Esophagus squamous epithelium (tissue), 5 donors: ENCODE data around the gene DENND1A. TPM values are rescaled to one million over a fixed set of nuclear protein-coding genes. Genes with fewer than 3 reads are reported as not detected.

ENCODE experiments used
- DNase-seq: peaks from one replicate; lab custom pipeline; 2025; lab: John Stamatoyannopoulos, UW
- H3K27ac ChIP-seq, 4 donors: fragments of 200-600 bp; sonication (generic); one replicate each; pipeline ENCODE4 v1.5.1; 2016 to 2019; ENCODE audit warnings: mild to moderate bottlenecking in 1 of 4
- H3K27me3 ChIP-seq, 4 donors: fragments of 200-600 bp; sonication (generic); 1 replicate in 3 of 4; 2 replicates in 1 of 4; pipeline versions ENCODE4 v1.5.1 to v1.6.0; 2017 to 2021; ENCODE audit warnings: antibody characterized with exemption in 1 of 4
- H3K36me3 ChIP-seq, 3 donors: fragments of 200-600 bp; sonication (generic); one replicate each; pipeline ENCODE4 v1.5.1; 2016 to 2019
- H3K4me1 ChIP-seq, 3 donors: fragments of 200-600 bp; sonication (generic); one replicate each; pipeline ENCODE4 v1.5.1; 2017 to 2019
- H3K4me3 ChIP-seq, 4 donors: fragments of 200-600 bp; sonication (generic); 1 replicate in 3 of 4; 2 replicates in 1 of 4; pipeline ENCODE4 v1.5.1; 2016 to 2019; ENCODE audit warnings: mild to moderate bottlenecking in 2 of 4, moderate library complexity in 1 of 4
- H3K9me3 ChIP-seq, 3 donors: fragments of 200-600 bp; sonication (generic); one replicate each; pipeline ENCODE4 v1.5.1; 2016 to 2019
- CTCF ChIP-seq, 6 experiments: fragments of 450-650 bp in 4 of 6; fragments of 200-600 bp in 2 of 6; sonication (generic) in 2 of 6; IDR thresholded peaks; one replicate each; pipeline ENCODE4 v1.5.1; 2016 to 2019; ENCODE audit warnings: antibody characterized with exemption in 6 of 6, mild to moderate bottlenecking in 4 of 6, moderate library complexity in 4 of 6
- POLR2A ChIP-seq, 4 donors: fragments of 450-650 bp; IDR thresholded peaks; one replicate each; pipeline ENCODE4 v1.6.1; 2017; ENCODE audit warnings: antibody characterized with exemption in 4 of 4, mild to moderate bottlenecking in 4 of 4, moderate library complexity in 3 of 4
- WGBS, 2 donors: methylation state at CpG; one replicate each; pipeline ENCODE4 v1.1.5; 2018; 5-methylcytosine and 5-hydroxymethylcytosine counted together
- intact Hi-C: fragments of 100-400 bp; cut with DNase I; formaldehyde crosslinking; loops from one replicate; pipeline ENCODE4 v1.15.0; 2022
- total RNA-seq, 4 donors: library from RNA; depleted of rRNA; stranded (reverse); fragments of >200 nt; gene quantifications; one replicate each; pipeline ENCODE4 v1.1.0, GENCODE V29; 2016
- donor health status: DM: yes; HTN: yes; CAD: no.

Gene DENND1A
- total RNA-seq, 4 donors from 2014 or later, result 5.3 to 16.0 (median 12.9) TPM

- DNase-seq, result no peak
- intact Hi-C loops, result no loop called here
- Histone ChIP-seq H3K27me3 (peaks cover under 1 to 27% (median 5%) of the 10 kb centered on the region in 4 donors), H3K4me1 (peaks cover 0 to 15% (median 4%) of the 10 kb centered on the region in 3 donors), H3K36me3 (peaks cover 0 to 17% (median 0%) of the 10 kb centered on the region in 3 donors), H3K4me3 (no peak overlapping the region), H3K27ac (no peak overlapping the region), H3K9me3 (no peaks in the 10 kb centered on the region)
- TF ChIP-seq CTCF (IDR thresholded peaks at IDR 0.05) (no peak), POLR2A (IDR thresholded peaks at IDR 0.05) (no peak)
- 85 to 100% methylated on average over 1 to 10 of the region's 30 CpGs for WGBS, 2 donors
Measured at GRCh38 chr9:123378956-123379660, 550.8 kb downstream of the DENND1A start.

GRCh38 chr9:123378025-123378424, 551.9 kb downstream of the DENND1A start:
- intact Hi-C loops, result no loop called here
- H3K27me3 ChIP-seq, result peaks cover 8 to 37% (median 10%) of the 10 kb centered on the region in 4 donors
- DNase-seq, result no peak
- TF ChIP-seq POLR2A (IDR thresholded peaks at IDR 0.05) (no peak), CTCF (IDR thresholded peaks at IDR 0.05) (no peak)
- H3K27ac ChIP-seq, result no peak overlapping the region
- H3K9me3 ChIP-seq, result no peaks in the 10 kb centered on the region
- H3K4me1 ChIP-seq, result peaks cover 4 to 26% (median 7%) of the 10 kb centered on the region in 3 donors
- 65 to 67% methylated on average over 3 to 5 of the region's 10 CpGs for WGBS, 2 donors
- H3K4me3 ChIP-seq, result no peak overlapping the region
- H3K36me3 ChIP-seq, result peaks cover 0 to 8% (median 0%) of the 10 kb centered on the region in 3 donors

- no peak for DNase-seq
- no peak for TF ChIP-seq POLR2A (IDR thresholded peaks at IDR 0.05)
- no peak for TF ChIP-seq CTCF (IDR thresholded peaks at IDR 0.05)
- 43 to 54% methylated on average over 4 to 14 of the region's 21 CpGs for WGBS, 2 donors
Measured at GRCh38 chr9:123377211-123377971, 552.5 kb downstream of the DENND1A start.

GRCh38 chr9:123376218-123377071, 553.5 kb downstream of the DENND1A start:
- intact Hi-C loops, result no loop called here
- H3K36me3 ChIP-seq, result no peaks in the 10 kb centered on the region
- no peaks in the 10 kb centered on the region for H3K9me3 ChIP-seq
- TF ChIP-seq POLR2A (IDR thresholded peaks at IDR 0.05) (no peak), CTCF (IDR thresholded peaks at IDR 0.05) (no peak)
- no peak for DNase-seq
- 82 to 85% methylated on average over 10 to 12 of the region's 24 CpGs for WGBS, 2 donors
- no peak overlapping the region for H3K27ac ChIP-seq
- peaks cover 10 to 53% (median 13%) of the 10 kb centered on the region in 4 donors for H3K27me3 ChIP-seq
- H3K4me3 ChIP-seq, result no peak overlapping the region
- peaks cover 4 to 29% (median 11%) of the 10 kb centered on the region in 3 donors for H3K4me1 ChIP-seq

More at GRCh38 chr9:123377211-123377971, 552.5 kb downstream of the DENND1A start:
- intact Hi-C loops, result no loop called here
- Histone ChIP-seq H3K4me3 (no peak overlapping the region), H3K27me3 (peaks cover 10 to 44% (median 13%) of the 10 kb centered on the region in 4 donors), H3K9me3 (no peaks in the 10 kb centered on the region), H3K36me3 (peaks cover 0 to 2% (median 0%) of the 10 kb centered on the region in 3 donors), H3K27ac (no peak overlapping the region), H3K4me1 (peaks cover 4 to 29% (median 11%) of the 10 kb centered on the region in 3 donors)
